Mesenchymal stem cell (in vitro differentiated cells and primary cell): Measurements from ENCODE around the gene RBM14.

Source experiments
- DNase-seq: peaks from one replicate; pipeline ENCODE4 v3.0.0-alpha.2; 2013
- H2AFZ ChIP-seq: one replicate; pipeline ENCODE4 v1.6.1; 2013; ENCODE audit warnings: low read depth, mild to moderate bottlenecking, control low read depth, inconsistent platforms, low read length, moderate library complexity
- H2AK5ac ChIP-seq: 2 replicates; pipeline ENCODE4 v1.6.1; 2013; ENCODE audit warnings: low read length, moderate library complexity, mild to moderate bottlenecking, inconsistent platforms; ENCODE audit not compliant: severe bottlenecking
- H2BK120ac ChIP-seq: one replicate; pipeline ENCODE4 v1.6.1; 2013; ENCODE audit warnings: low read depth, mild to moderate bottlenecking, inconsistent platforms, low read length, moderate library complexity
- H2BK12ac ChIP-seq, 2 experiments: one replicate each; pipeline ENCODE4 v1.6.1; 2013; ENCODE audit warnings: inconsistent platforms in 2 of 2, low read length in 2 of 2, mild to moderate bottlenecking in 2 of 2, moderate library complexity in 2 of 2, control low read depth in 1 of 2
- H2BK15ac ChIP-seq: one replicate; pipeline ENCODE4 v1.6.1; 2013; ENCODE audit warnings: mild to moderate bottlenecking, low read depth, inconsistent platforms; ENCODE audit not compliant: poor library complexity, severe bottlenecking
- H2BK5ac ChIP-seq: 2 replicates; pipeline ENCODE4 v1.6.1; 2013; ENCODE audit warnings: low read depth, mild to moderate bottlenecking, low read length, control low read depth, inconsistent platforms; ENCODE audit not compliant: poor library complexity, severe bottlenecking
- H3K14ac ChIP-seq, 2 experiments: one replicate each; pipeline ENCODE4 v1.6.1; 2013; ENCODE audit warnings: inconsistent platforms in 2 of 2, low read length in 2 of 2, control low read depth in 1 of 2, mild to moderate bottlenecking in 1 of 2, moderate library complexity in 1 of 2
- H3K18ac ChIP-seq, 2 experiments: one replicate each; pipeline ENCODE4 v1.6.1; 2013; ENCODE audit warnings: inconsistent platforms in 2 of 2, low read length in 2 of 2, control low read depth in 1 of 2, low read depth in 1 of 2, mild to moderate bottlenecking in 1 of 2
- H3K23ac ChIP-seq, 2 experiments: one replicate each; pipeline ENCODE4 v1.6.1; 2013; ENCODE audit warnings: inconsistent platforms in 2 of 2, low read length in 2 of 2, mild to moderate bottlenecking in 2 of 2, moderate library complexity in 2 of 2, control low read depth in 1 of 2
- H3K27ac ChIP-seq: 2 replicates; pipeline ENCODE4 v1.5.1; 2013; ENCODE audit warnings: mild to moderate bottlenecking, moderate library complexity, low read length, control low read depth, inconsistent platforms; ENCODE audit not compliant: poor library complexity, severe bottlenecking
- H3K27me3 ChIP-seq, 2 experiments: 2 replicates each; pipeline versions ENCODE4 v1.6.1 to v1.7.0; 2013; ENCODE audit warnings: low read length in 2 of 2, mild to moderate bottlenecking in 2 of 2, moderate library complexity in 2 of 2, control low read depth in 1 of 2, inconsistent platforms in 1 of 2; ENCODE audit not compliant: control insufficient read depth in 1 of 2, insufficient read depth in 1 of 2
- H3K36me3 ChIP-seq, 2 experiments: 2 replicates each; pipeline versions ENCODE4 v1.6.1 to v1.7.0; 2013; ENCODE audit warnings: low read length in 2 of 2, control low read depth in 1 of 2, inconsistent platforms in 1 of 2, low read depth in 1 of 2, mild to moderate bottlenecking in 1 of 2; ENCODE audit not compliant: insufficient read depth in 2 of 2, control insufficient read depth in 1 of 2
- H3K4ac ChIP-seq, 2 experiments: one replicate each; pipeline ENCODE4 v1.6.1; 2013; ENCODE audit warnings: inconsistent platforms in 2 of 2, low read length in 2 of 2, mild to moderate bottlenecking in 2 of 2, moderate library complexity in 2 of 2, control low read depth in 1 of 2, low read depth in 1 of 2
- H3K4me1 ChIP-seq: 2 replicates; pipeline ENCODE4 v1.6.1; 2013; ENCODE audit warnings: low read depth, low read length, control low read depth; ENCODE audit not compliant: control insufficient read depth, insufficient read depth
- H3K4me2 ChIP-seq: 2 replicates; pipeline ENCODE4 v1.6.1; 2013; ENCODE audit warnings: low read length, mild to moderate bottlenecking, inconsistent platforms; ENCODE audit not compliant: poor library complexity, severe bottlenecking
- H3K4me3 ChIP-seq, 2 experiments: 2 replicates each; pipeline versions ENCODE4 v1.5.1 to v1.7.0; 2013; ENCODE audit warnings: low read length in 2 of 2, mild to moderate bottlenecking in 2 of 2, control low read depth in 1 of 2, low read depth in 1 of 2; ENCODE audit not compliant: insufficient read depth in 1 of 2
- H3K79me1 ChIP-seq: replicated peaks from 2 replicates; pipeline ENCODE4 v1.6.1; 2013; ENCODE audit warnings: mild to moderate bottlenecking, control low read depth, low read length, inconsistent platforms; ENCODE audit not compliant: poor library complexity, severe bottlenecking
- H3K9ac ChIP-seq: 2 replicates; pipeline ENCODE4 v1.7.0; 2013; ENCODE audit warnings: mild to moderate bottlenecking, low read length, moderate library complexity
- H3K9me3 ChIP-seq: 2 replicates; pipeline ENCODE4 v1.7.0; 2013; ENCODE audit warnings: mild to moderate bottlenecking, low read length; ENCODE audit not compliant: control insufficient read depth
- H4K8ac ChIP-seq: one replicate; pipeline ENCODE4 v1.6.1; 2013; ENCODE audit warnings: inconsistent platforms, mild to moderate bottlenecking, low read length, moderate library complexity
- H4K91ac ChIP-seq: one replicate; pipeline ENCODE4 v1.6.1; 2013; ENCODE audit warnings: mild to moderate bottlenecking, low read length, inconsistent platforms
- WGBS: methylation state at CpG from one replicate; pipeline ENCODE4 v1.1.7; 2013; ENCODE audit warnings: mixed read lengths; 5-methylcytosine and 5-hydroxymethylcytosine counted together

RBM14 gene

DNA sequence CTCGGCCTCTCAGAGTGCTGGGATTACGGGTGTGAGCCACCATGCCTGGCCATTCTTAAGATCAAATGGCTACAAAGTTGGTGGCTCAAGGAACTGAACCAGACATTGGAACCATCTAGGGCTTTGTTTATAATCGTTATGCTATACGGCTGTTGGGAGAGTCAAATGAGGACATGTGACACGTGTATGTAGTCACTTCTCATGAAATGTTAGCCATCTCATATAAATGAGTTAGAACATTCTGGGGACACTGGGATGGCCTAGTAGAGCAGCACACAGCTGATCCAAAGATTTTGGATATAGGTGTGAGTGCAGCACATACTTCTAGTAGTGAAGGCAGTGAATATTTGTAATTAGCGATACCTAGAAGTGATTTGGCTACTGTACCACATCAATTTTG lies 15.5 kb downstream of the RBM14 start:
- H4K91ac ChIP-seq = no peak overlapping the region
- H3K79me1 ChIP-seq = no peaks in the 10 kb centered on the region
- no peak for DNase-seq
- no peak overlapping the region for H4K8ac ChIP-seq
- H2BK5ac ChIP-seq = no peak overlapping the region
- H3K18ac ChIP-seq = no peak overlapping the region
- WGBS = 98% methylated on average over 6 of the region's 6 CpGs
- no peak overlapping the region for H3K9ac ChIP-seq
- no peak overlapping the region for H3K27ac ChIP-seq
- H3K23ac ChIP-seq = no peak overlapping the region
- no peak overlapping the region for H3K4me3 ChIP-seq
- H2BK15ac ChIP-seq = no peak overlapping the region
- H3K9me3 ChIP-seq = no peaks in the 10 kb centered on the region
- H2AFZ ChIP-seq = no peak overlapping the region
- peaks cover 47 to 63% of the 10 kb centered on the region in 2 experiments for H3K36me3 ChIP-seq
- H3K4me2 ChIP-seq = no peak overlapping the region
- H3K14ac ChIP-seq = no peak overlapping the region
- H2BK12ac ChIP-seq = no peak overlapping the region
- H3K4ac ChIP-seq = no peak overlapping the region
- no peaks in the 10 kb centered on the region for H3K27me3 ChIP-seq
- H3K4me1 ChIP-seq = no peaks in the 10 kb centered on the region
- no peak overlapping the region for H2AK5ac ChIP-seq
- no peak overlapping the region for H2BK120ac ChIP-seq

DNA sequence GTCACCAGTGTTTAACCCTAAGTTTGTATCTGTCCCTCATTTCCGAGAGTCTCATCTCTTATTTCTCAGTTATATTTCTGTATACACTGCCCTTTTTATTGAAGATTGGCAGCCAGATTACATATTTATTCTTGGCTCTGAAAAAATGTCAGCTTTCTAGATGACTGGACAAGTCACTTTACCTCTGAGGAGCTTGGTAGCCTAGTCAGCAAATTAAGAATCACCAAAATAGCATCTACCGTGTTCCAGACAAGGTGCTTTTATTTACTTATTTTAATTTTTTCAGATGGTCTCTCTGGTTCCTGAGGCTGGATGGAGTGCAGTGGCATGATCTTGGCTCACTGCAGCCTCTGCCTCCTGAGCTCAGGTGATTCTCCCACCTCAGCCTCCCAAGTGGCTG lies 16.5 kb downstream of the RBM14 start:
- no peak overlapping the region for H2AFZ ChIP-seq
- no peaks in the 10 kb centered on the region for H3K79me1 ChIP-seq
- H4K8ac ChIP-seq = no peak overlapping the region
- H3K9ac ChIP-seq = no peak overlapping the region
- H3K27ac ChIP-seq = no peak overlapping the region
- H3K27me3 ChIP-seq = no peaks in the 10 kb centered on the region
- no peak overlapping the region for H4K91ac ChIP-seq
- no peak overlapping the region for H2BK5ac ChIP-seq
- H3K4me1 ChIP-seq = peaks cover 3% of the 10 kb centered on the region
- H3K4me2 ChIP-seq = no peak overlapping the region
- no peak overlapping the region for H2BK120ac ChIP-seq
- H3K9me3 ChIP-seq = no peaks in the 10 kb centered on the region
- H3K18ac ChIP-seq = no peak overlapping the region
- H3K4ac ChIP-seq = no peak overlapping the region
- no peak for DNase-seq
- H2BK15ac ChIP-seq = no peak overlapping the region
- no peak overlapping the region for H2AK5ac ChIP-seq
- peaks cover 36 to 52% of the 10 kb centered on the region in 2 experiments for H3K36me3 ChIP-seq
- no peak overlapping the region for H2BK12ac ChIP-seq
- no peak overlapping the region for H3K4me3 ChIP-seq
- no CpG with 5 or more reads among the region's 2 CpGs for WGBS
- H3K23ac ChIP-seq = no peak overlapping the region
- no peak overlapping the region for H3K14ac ChIP-seq

GRCh38 chr11:66636411-66636810 lies 20.0 kb downstream of the RBM14 start:
- H2BK15ac ChIP-seq = no peak overlapping the region
- no peak overlapping the region for H3K14ac ChIP-seq
- no peak for DNase-seq
- WGBS = 95% methylated on average over 3 of the region's 3 CpGs
- H2BK120ac ChIP-seq = no peak overlapping the region
- no peaks in the 10 kb centered on the region for H3K9me3 ChIP-seq
- H2BK5ac ChIP-seq = no peak overlapping the region
- H3K4me1 ChIP-seq = peaks cover 8% of the 10 kb centered on the region
- H3K4ac ChIP-seq = no peak overlapping the region
- H3K27me3 ChIP-seq = no peaks in the 10 kb centered on the region
- H3K36me3 ChIP-seq = peaks cover 21 to 43% of the 10 kb centered on the region in 2 experiments
- no peak overlapping the region for H3K4me3 ChIP-seq
- H3K23ac ChIP-seq = no peak overlapping the region
- no peak overlapping the region for H3K18ac ChIP-seq
- no peaks in the 10 kb centered on the region for H3K79me1 ChIP-seq
- no peak overlapping the region for H4K8ac ChIP-seq
- no peak overlapping the region for H2AFZ ChIP-seq
- no peak overlapping the region for H3K9ac ChIP-seq
- no peak overlapping the region for H2AK5ac ChIP-seq
- H2BK12ac ChIP-seq = no peak overlapping the region
- no peak overlapping the region for H4K91ac ChIP-seq
- no peak overlapping the region for H3K4me2 ChIP-seq
- peak overlapping the region; percentile 28 for H3K27ac ChIP-seq

GRCh38 chr11:66637557-66638176 lies 21.2 kb downstream of the RBM14 start:
- Histone ChIP-seq H4K91ac (peak overlapping the region; percentile 5), H2AK5ac (peak overlapping the region; percentile 54), H3K4ac (peak overlapping the region in 1 of 2 experiments; percentile 89), H2BK15ac (no peak overlapping the region), H3K36me3 (peaks cover 21 to 50% of the 10 kb centered on the region in 2 experiments), H3K23ac (no peak overlapping the region), H3K27me3 (no peaks in the 10 kb centered on the region), H2BK120ac (no peak overlapping the region), H3K4me2 (peak overlapping the region; percentile 73), H2BK5ac (no peak overlapping the region), H4K8ac (peak overlapping the region; percentile 2), H3K79me1 (no peaks in the 10 kb centered on the region), H3K9ac (peak overlapping the region; percentile 83), H3K14ac (no peak overlapping the region), H2BK12ac (no peak overlapping the region), H3K9me3 (no peaks in the 10 kb centered on the region), H2AFZ (no peak overlapping the region), H3K18ac (no peak overlapping the region), H3K4me3 (peak overlapping the region; percentile 46 to 91), H3K27ac (peak overlapping the region; percentile 69), H3K4me1 (peaks cover 8% of the 10 kb centered on the region)
- DNase-seq = peak; percentile 74
- WGBS = 54% methylated on average over 12 of the region's 12 CpGs
